CD14-positive monocyte (primary cell): ENCODE measurements around the gene SDF2. TPM values are rescaled to one million over a fixed set of nuclear protein-coding genes. Genes with fewer than 3 reads are reported as not detected.
A peak's percentile ranks its signal among the peaks of the same experiment; 100 is the strongest.

ENCODE experiments used
- DNase-seq, 3 donors: peaks; one replicate each; pipeline ENCODE4 v3.0.0-alpha.2; 2011 to 2022
- H2AFZ ChIP-seq: 2 replicates; pipeline ENCODE4 v1.6.0; 2012; ENCODE audit warnings: mild to moderate bottlenecking, low read depth, low read length, inconsistent platforms; ENCODE audit not compliant: insufficient read depth, poor library complexity, severe bottlenecking
- H3K27ac ChIP-seq, 2 donors: 1 replicate in 1 of 2; 2 replicates in 1 of 2; pipeline ENCODE4 v1.5.1; 2012 to 2013; ENCODE audit warnings: low read length in 2 of 2, control low read depth in 1 of 2, inconsistent platforms in 1 of 2, low read depth in 1 of 2, mild to moderate bottlenecking in 1 of 2
- H3K27me3 ChIP-seq, 2 donors: one replicate each; pipeline versions ENCODE4 v1.6.0 to v1.6.1; 2011 to 2013; ENCODE audit warnings: low read length in 2 of 2; ENCODE audit not compliant: control insufficient read depth in 2 of 2, insufficient read depth in 2 of 2
- H3K36me3 ChIP-seq, 2 donors: replicated peaks in 1 of 2; 1 replicate in 1 of 2; 2 replicates in 1 of 2; pipeline versions ENCODE4 v1.5.1 to v1.6.1; 2012 to 2013; ENCODE audit warnings: low read length in 2 of 2, control low read depth in 1 of 2, inconsistent platforms in 1 of 2, mild to moderate bottlenecking in 1 of 2; ENCODE audit not compliant: insufficient read depth in 2 of 2, control insufficient read depth in 1 of 2
- H3K4me1 ChIP-seq, 2 donors: 1 replicate in 1 of 2; 2 replicates in 1 of 2; pipeline versions ENCODE4 v1.5.1 to v1.6.1; 2012 to 2013; ENCODE audit warnings: low read length in 2 of 2, control low read depth in 1 of 2, inconsistent platforms in 1 of 2, mild to moderate bottlenecking in 1 of 2, moderate library complexity in 1 of 2; ENCODE audit not compliant: insufficient read depth in 2 of 2, control insufficient read depth in 1 of 2
- H3K4me2 ChIP-seq: replicated peaks from 2 replicates; pipeline ENCODE3; 2012; ENCODE audit warnings: low read length, moderate library complexity, mild to moderate bottlenecking; ENCODE audit not compliant: poor library complexity, severe bottlenecking; ENCODE audit errors: extremely low read depth
- H3K4me3 ChIP-seq, 3 experiments: fragments of 200-600 bp in 1 of 3; sonication (generic) in 1 of 3; replicated peaks in 1 of 3; 1 replicate in 2 of 3; 2 replicates in 1 of 3; pipeline ENCODE4 v1.5.1; 2011 to 2013; ENCODE audit warnings: low read length in 3 of 3, mild to moderate bottlenecking in 3 of 3, control low read depth in 2 of 3, low read depth in 2 of 3, inconsistent platforms in 1 of 3, moderate library complexity in 1 of 3
- H3K79me2 ChIP-seq: 2 replicates; pipeline ENCODE4 v1.6.0; 2012; ENCODE audit warnings: mild to moderate bottlenecking, control low read depth, inconsistent platforms, low read length, moderate library complexity; ENCODE audit not compliant: insufficient read depth
- H3K9ac ChIP-seq: 2 replicates; pipeline ENCODE4 v1.6.0; 2017; ENCODE audit warnings: low read length, mild to moderate bottlenecking; ENCODE audit not compliant: insufficient read depth, poor library complexity, severe bottlenecking
- H3K9me3 ChIP-seq, 2 donors: replicated peaks in 1 of 2; 1 replicate in 1 of 2; 2 replicates in 1 of 2; pipeline versions ENCODE4 v1.5.1 to v1.6.1; 2012 to 2013; ENCODE audit warnings: low read length in 2 of 2, control low read depth in 1 of 2; ENCODE audit not compliant: control insufficient read depth in 1 of 2, insufficient read depth in 1 of 2
- H4K20me1 ChIP-seq: 2 replicates; pipeline ENCODE4 v1.6.0; 2012; ENCODE audit warnings: mild to moderate bottlenecking, low read length, control low read depth, moderate library complexity; ENCODE audit not compliant: insufficient read depth
- H3K27ac Mint-ChIP-seq, 7 donors: one replicate each; pipeline ENCODE4 v1.8.0; 2020; ENCODE audit warnings: mild to moderate bottlenecking in 7 of 7, mixed read lengths in 7 of 7, moderate library complexity in 6 of 7, inconsistent platforms in 2 of 7
- H3K27me3 Mint-ChIP-seq, 3 donors: one replicate each; pipeline ENCODE4 v1.8.0; 2021 to 2022; ENCODE audit warnings: low read depth in 3 of 3, mild to moderate bottlenecking in 3 of 3, mixed read lengths in 3 of 3, moderate library complexity in 3 of 3, inconsistent platforms in 1 of 3
- H3K36me3 Mint-ChIP-seq, 2 donors: one replicate each; pipeline ENCODE4 v1.8.0; 2020; ENCODE audit warnings: mixed read lengths in 2 of 2, inconsistent platforms in 1 of 2, mild to moderate bottlenecking in 1 of 2
- H3K4me1 Mint-ChIP-seq: one replicate; pipeline ENCODE4 v1.8.0; 2020; ENCODE audit warnings: mild to moderate bottlenecking, mixed read lengths
- H3K4me3 Mint-ChIP-seq, 2 donors: one replicate each; pipeline ENCODE4 v1.8.0; 2020; ENCODE audit warnings: mild to moderate bottlenecking in 2 of 2, mixed read lengths in 2 of 2, moderate library complexity in 1 of 2
- H3K9me3 Mint-ChIP-seq, 7 donors: one replicate each; pipeline ENCODE4 v1.8.0; 2020 to 2022; ENCODE audit warnings: mixed read lengths in 7 of 7, mild to moderate bottlenecking in 6 of 7, moderate library complexity in 6 of 7, inconsistent platforms in 2 of 7
- WGBS: methylation state at CpG from one replicate; pipeline ENCODE4 v1.1.5; 2013; ENCODE audit warnings: missing lambda C conversion rate; ENCODE audit not compliant: insufficient coverage; 5-methylcytosine and 5-hydroxymethylcytosine counted together
- intact Hi-C, 2 donors: fragments of 100-400 bp; cut with micrococcal nuclease; formaldehyde crosslinking; loops; one replicate each; pipeline versions ENCODE4 v1.15.0 to v1.15.1; 2023
- polyA plus RNA-seq, 3 donors: library from polyadenylated mRNA; depleted of rRNA in 1 of 3; unstranded in 2 of 3; stranded (reverse) in 1 of 3; fragments of 300-500 nt in 2 of 3; fragments of >200 nt in 1 of 3; fragmentation: Illumina TruSeq in 2 of 3; gene quantifications; 1 replicate in 2 of 3; 2 replicates in 1 of 3; pipeline ENCODE4 v1.2.3, GENCODE V29; 2012 to 2021
- TF ChIP-seq, protein P1 (sequence below): fragments of 200-600 bp; IDR thresholded peaks from one replicate; pipeline ENCODE4 v1.8.0; 2022; ENCODE audit warnings: antibody characterized with exemption, mild to moderate bottlenecking

SDF2 gene
- polyA plus RNA-seq, 3 donors: 52.9 to 103 (median 84.5) TPM

DNA sequence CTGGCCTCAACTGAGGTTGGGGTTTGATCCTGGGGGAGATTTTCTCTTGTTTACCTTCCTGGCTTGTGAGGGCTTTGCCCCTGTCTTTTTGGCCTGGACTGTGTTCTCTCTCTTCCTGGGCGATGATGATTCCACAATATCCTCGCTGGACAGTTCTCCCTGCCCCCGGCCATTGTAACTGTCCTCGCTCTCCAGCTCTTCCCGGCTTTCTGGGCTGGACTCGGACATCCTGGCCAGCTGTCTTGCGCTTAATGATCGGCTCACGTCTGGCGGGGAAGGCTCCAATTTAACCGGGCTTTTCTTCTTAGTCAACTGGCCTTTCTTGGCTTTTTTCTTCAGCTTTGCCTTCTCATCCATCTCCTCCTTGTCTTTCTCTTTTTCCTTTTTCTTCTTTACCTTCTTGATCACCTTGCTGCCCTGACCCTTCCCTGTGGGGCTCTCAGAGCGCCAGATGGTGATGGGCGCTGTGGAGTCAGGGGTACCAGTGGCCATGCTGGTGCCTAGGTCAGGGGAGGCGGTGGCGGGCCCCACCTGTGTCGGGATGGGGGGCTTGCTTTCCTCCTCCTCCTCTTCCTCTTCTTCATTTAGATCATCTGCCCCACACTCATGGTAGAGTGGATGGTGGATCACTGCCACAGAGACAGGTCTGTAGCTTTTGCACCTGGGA is 42.0 kb upstream of the SDF2 start:
- 95% methylated on average over 11 of the region's 16 CpGs for WGBS
- no peak overlapping the region for H3K27ac ChIP-seq
- H3K4me3 ChIP-seq: no peak overlapping the region
- DNase-seq: no peak
- H2AFZ ChIP-seq: no peak overlapping the region
- no peak overlapping the region for H3K9ac ChIP-seq
- TF ChIP-seq, protein P1, sequence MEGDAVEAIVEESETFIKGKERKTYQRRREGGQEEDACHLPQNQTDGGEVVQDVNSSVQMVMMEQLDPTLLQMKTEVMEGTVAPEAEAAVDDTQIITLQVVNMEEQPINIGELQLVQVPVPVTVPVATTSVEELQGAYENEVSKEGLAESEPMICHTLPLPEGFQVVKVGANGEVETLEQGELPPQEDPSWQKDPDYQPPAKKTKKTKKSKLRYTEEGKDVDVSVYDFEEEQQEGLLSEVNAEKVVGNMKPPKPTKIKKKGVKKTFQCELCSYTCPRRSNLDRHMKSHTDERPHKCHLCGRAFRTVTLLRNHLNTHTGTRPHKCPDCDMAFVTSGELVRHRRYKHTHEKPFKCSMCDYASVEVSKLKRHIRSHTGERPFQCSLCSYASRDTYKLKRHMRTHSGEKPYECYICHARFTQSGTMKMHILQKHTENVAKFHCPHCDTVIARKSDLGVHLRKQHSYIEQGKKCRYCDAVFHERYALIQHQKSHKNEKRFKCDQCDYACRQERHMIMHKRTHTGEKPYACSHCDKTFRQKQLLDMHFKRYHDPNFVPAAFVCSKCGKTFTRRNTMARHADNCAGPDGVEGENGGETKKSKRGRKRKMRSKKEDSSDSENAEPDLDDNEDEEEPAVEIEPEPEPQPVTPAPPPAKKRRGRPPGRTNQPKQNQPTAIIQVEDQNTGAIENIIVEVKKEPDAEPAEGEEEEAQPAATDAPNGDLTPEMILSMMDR: no peak
- Mint-ChIP-seq H3K4me3 (no peak overlapping the region), H3K36me3 (peaks cover 69 to 72% of the 10 kb centered on the region in 2 donors), H3K27ac (peak overlapping the region in 1 of 7 donors; percentile 52), H3K4me1 (peaks cover 2% of the 10 kb centered on the region), H3K27me3 (peaks cover 0 to 2% (median 2%) of the 10 kb centered on the region in 3 donors), H3K9me3 (no peaks in the 10 kb centered on the region)
- H3K79me2 ChIP-seq: no peaks in the 10 kb centered on the region
- H3K4me2 ChIP-seq: no peak overlapping the region
- peaks cover 59 to 71% of the 10 kb centered on the region in 2 donors for H3K36me3 ChIP-seq
- intact Hi-C loops: no loop called here
- H3K27me3 ChIP-seq: no peaks in the 10 kb centered on the region
- peaks cover 14% of the 10 kb centered on the region for H4K20me1 ChIP-seq
- no peaks in the 10 kb centered on the region for H3K4me1 ChIP-seq
- H3K9me3 ChIP-seq: no peaks in the 10 kb centered on the region

DNA sequence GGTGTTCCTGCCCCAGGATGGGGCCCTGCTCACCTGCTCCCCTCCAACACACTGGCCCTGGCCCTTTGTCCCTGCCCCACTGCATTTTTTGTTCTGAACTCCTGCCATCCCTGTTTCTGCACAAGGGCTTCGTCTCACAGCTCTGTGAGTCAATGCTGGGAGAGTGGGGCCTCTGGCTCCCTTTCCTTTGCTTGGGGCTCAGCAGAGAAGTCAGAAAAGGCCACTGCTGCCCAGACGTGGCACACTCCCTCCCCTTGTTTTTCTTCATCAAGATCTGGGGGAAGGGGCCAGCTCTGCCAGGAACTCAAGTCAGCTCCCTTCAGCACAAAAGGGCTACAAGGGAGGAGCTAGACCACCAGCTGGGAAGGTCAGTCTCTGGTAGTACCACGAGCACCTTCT is 41.0 kb upstream of the SDF2 start:
- Mint-ChIP-seq H3K27me3 (peaks cover 0 to 2% (median 2%) of the 10 kb centered on the region in 3 donors), H3K9me3 (no peaks in the 10 kb centered on the region), H3K36me3 (peaks cover 78% of the 10 kb centered on the region in 2 donors), H3K27ac (peak overlapping the region in 2 of 7 donors; percentile 10 to 55), H3K4me3 (no peak overlapping the region), H3K4me1 (peaks cover 2% of the 10 kb centered on the region)
- H2AFZ ChIP-seq: no peak overlapping the region
- no peaks in the 10 kb centered on the region for H3K9me3 ChIP-seq
- peaks cover 19% of the 10 kb centered on the region for H4K20me1 ChIP-seq
- H3K79me2 ChIP-seq: no peaks in the 10 kb centered on the region
- no peak for DNase-seq
- TF ChIP-seq, protein P1: no peak
- H3K4me1 ChIP-seq: no peaks in the 10 kb centered on the region
- peaks cover 68 to 80% of the 10 kb centered on the region in 2 donors for H3K36me3 ChIP-seq
- no peaks in the 10 kb centered on the region for H3K27me3 ChIP-seq
- H3K9ac ChIP-seq: no peak overlapping the region
- WGBS: 100% methylated on average over 1 of the region's 3 CpGs
- H3K4me2 ChIP-seq: no peak overlapping the region
- no peak overlapping the region for H3K27ac ChIP-seq
- no peak overlapping the region for H3K4me3 ChIP-seq
- intact Hi-C loops: no loop called here
